ENCODE data around the gene ZNF689. TPM values are rescaled to one million over a fixed set of nuclear protein-coding genes. Genes with fewer than 3 reads are reported as not detected.

Gene ZNF689
- total RNA-seq, 1 experiment from 2014 or later = 11.7 TPM

DNA sequence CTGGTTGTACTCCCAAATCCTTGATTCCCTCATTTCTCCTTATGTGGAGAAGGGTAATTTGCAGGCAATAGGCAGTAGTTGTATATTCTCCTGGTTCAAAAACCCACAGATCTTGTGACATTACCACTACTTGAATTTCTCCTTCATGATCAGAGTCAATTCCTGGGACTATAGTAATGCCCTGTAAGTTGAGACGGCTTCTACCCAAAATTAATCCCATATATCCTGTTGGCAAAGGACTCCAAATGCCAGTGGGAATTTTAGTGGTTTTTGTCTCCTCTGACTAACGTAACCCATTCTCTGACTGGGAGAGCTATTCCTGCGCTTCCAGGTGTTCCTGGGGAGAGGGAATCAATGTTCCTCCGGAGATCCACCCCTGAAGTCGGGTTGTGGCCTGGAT lies 11.6 kb upstream of the ZNF689 start:
- Mint-ChIP-seq H3K4me1 (ENCODE audit: low read depth, unreplicated experiment) (no peaks in the 10 kb centered on the region), H3K4me3 (ENCODE audit: unreplicated experiment) (no peak overlapping the region), H3K36me3 (ENCODE audit: insufficient read depth, unreplicated experiment) (no peaks in the 10 kb centered on the region), H3K9me3 (ENCODE audit: unreplicated experiment) (peaks cover 13% of the 10 kb centered on the region), H3K27ac (ENCODE audit: unreplicated experiment) (no peak overlapping the region), H3K27me3 (ENCODE audit: insufficient read depth, unreplicated experiment) (no peaks in the 10 kb centered on the region)
- no peaks in the 10 kb centered on the region for H3K36me3 ChIP-seq (ENCODE audit: control insufficient read depth, insufficient read depth, low read length)
- intact Hi-C loops (cut with micrococcal nuclease; ENCODE audit: unreplicated experiment) = no loop called here
- TF ChIP-seq, protein P1, sequence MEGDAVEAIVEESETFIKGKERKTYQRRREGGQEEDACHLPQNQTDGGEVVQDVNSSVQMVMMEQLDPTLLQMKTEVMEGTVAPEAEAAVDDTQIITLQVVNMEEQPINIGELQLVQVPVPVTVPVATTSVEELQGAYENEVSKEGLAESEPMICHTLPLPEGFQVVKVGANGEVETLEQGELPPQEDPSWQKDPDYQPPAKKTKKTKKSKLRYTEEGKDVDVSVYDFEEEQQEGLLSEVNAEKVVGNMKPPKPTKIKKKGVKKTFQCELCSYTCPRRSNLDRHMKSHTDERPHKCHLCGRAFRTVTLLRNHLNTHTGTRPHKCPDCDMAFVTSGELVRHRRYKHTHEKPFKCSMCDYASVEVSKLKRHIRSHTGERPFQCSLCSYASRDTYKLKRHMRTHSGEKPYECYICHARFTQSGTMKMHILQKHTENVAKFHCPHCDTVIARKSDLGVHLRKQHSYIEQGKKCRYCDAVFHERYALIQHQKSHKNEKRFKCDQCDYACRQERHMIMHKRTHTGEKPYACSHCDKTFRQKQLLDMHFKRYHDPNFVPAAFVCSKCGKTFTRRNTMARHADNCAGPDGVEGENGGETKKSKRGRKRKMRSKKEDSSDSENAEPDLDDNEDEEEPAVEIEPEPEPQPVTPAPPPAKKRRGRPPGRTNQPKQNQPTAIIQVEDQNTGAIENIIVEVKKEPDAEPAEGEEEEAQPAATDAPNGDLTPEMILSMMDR (IDR thresholded peaks at IDR 0.05; ENCODE audit: insufficient read depth in 1 of 2, low read depth in 1 of 2, low read length in 1 of 2, severe bottlenecking in 1 of 2, unreplicated experiment in 1 of 2) = no peak
- no peak for DNase-seq
- H3K9me3 ChIP-seq = no peaks in the 10 kb centered on the region
- POLR2A ChIA-PET = no interaction called here
- H3K4me1 ChIP-seq = no peaks in the 10 kb centered on the region
- H3K27me3 ChIP-seq (replicated peaks; ENCODE audit: control insufficient read depth, insufficient read depth, low read length) = no peaks in the 10 kb centered on the region
- no peak overlapping the region for H3K4me3 ChIP-seq (ENCODE audit: low read depth, low read length)
- no TSS peak for BruUV-seq (replicated peaks)
- CTCF ChIA-PET = no interaction called here

DNA sequence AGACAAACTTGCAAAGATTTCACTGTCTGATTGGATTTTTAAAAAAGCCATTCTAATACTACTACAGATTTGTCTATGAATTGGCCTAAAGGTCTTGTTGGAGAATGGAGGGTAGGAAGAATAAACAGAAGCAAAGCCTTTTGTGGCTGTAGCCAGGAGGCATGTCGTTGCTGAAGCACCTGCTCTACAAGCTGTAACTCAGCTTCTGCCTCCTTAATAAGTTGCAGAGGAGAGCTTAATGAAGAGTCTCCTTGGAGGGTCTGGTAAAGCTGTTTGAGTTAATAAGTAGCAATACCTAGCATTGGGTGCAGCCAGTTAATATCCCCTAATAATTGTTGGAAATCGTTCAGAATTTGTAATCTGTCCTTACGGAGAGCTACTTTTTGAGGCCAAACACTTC lies 10.0 kb upstream of the ZNF689 start:
- H3K4me1 Mint-ChIP-seq (ENCODE audit: low read depth, unreplicated experiment) = no peaks in the 10 kb centered on the region

DNA sequence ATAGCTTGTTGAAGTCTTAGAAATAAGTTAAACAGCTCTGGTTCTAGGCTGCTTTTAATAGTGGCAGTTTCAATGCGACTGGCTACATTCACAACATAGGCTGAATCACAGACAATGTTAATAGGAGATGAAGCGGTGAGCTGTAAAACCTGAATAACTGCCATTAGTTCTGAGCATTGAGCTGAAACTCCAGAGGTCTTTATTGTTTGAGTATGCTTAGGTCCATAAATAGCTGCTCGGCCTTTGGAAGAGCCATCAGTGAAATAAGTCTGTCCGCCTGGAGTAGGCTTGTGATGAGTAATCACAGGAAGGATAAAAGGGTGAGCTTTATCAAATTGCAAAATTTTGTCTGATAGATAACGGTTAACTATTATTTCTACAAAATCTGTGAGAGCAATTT lies 9.4 kb upstream of the ZNF689 start:
- Mint-ChIP-seq H3K9me3 (ENCODE audit: unreplicated experiment) (peaks cover 24% of the 10 kb centered on the region), H3K4me1 (ENCODE audit: low read depth, unreplicated experiment) (no peaks in the 10 kb centered on the region), H3K27me3 (ENCODE audit: insufficient read depth, unreplicated experiment) (no peaks in the 10 kb centered on the region), H3K27ac (ENCODE audit: unreplicated experiment) (no peak overlapping the region), H3K4me3 (ENCODE audit: unreplicated experiment) (no peak overlapping the region), H3K36me3 (ENCODE audit: insufficient read depth, unreplicated experiment) (no peaks in the 10 kb centered on the region)
- intact Hi-C loops (cut with micrococcal nuclease; ENCODE audit: unreplicated experiment) = no loop called here
- CTCF ChIA-PET = interaction anchor here (1.3 kb wide), 1 partner anchor 190 kb away, joined by 4 read pairs; the partner anchor contains the start of gene DCTPP1
- POLR2A ChIA-PET = no interaction called here
- Histone ChIP-seq H3K9me3 (no peaks in the 10 kb centered on the region; the same call in 1 of the 2 replicates), H3K36me3 (ENCODE audit: control insufficient read depth, insufficient read depth, low read length) (no peaks in the 10 kb centered on the region), H3K27me3 (replicated peaks; ENCODE audit: control insufficient read depth, insufficient read depth, low read length) (no peaks in the 10 kb centered on the region), H3K4me3 (ENCODE audit: low read depth, low read length) (no peak overlapping the region), H3K4me1 (no peaks in the 10 kb centered on the region)
- TF ChIP-seq, protein P1 (IDR thresholded peaks at IDR 0.05; ENCODE audit: insufficient read depth in 1 of 2, low read depth in 1 of 2, low read length in 1 of 2, severe bottlenecking in 1 of 2, unreplicated experiment in 1 of 2) = no peak
- no peak for DNase-seq
- BruUV-seq (replicated peaks) = no TSS peak

More for the DNA sequence above, 10.0 kb upstream of the ZNF689 start:
- H3K9me3 ChIP-seq = no peaks in the 10 kb centered on the region; the same call in 1 of the 2 replicates
- no peak for DNase-seq
- H3K27me3 ChIP-seq (replicated peaks; ENCODE audit: control insufficient read depth, insufficient read depth, low read length) = no peaks in the 10 kb centered on the region
- TF ChIP-seq, protein P1 (IDR thresholded peaks at IDR 0.05; ENCODE audit: insufficient read depth in 1 of 2, low read depth in 1 of 2, low read length in 1 of 2, severe bottlenecking in 1 of 2, unreplicated experiment in 1 of 2) = no peak
- H3K4me3 ChIP-seq (ENCODE audit: low read depth, low read length) = no peak overlapping the region
- H3K27me3 Mint-ChIP-seq (ENCODE audit: insufficient read depth, unreplicated experiment) = no peaks in the 10 kb centered on the region
- intact Hi-C loops (cut with micrococcal nuclease; ENCODE audit: unreplicated experiment) = no loop called here
- H3K4me1 ChIP-seq = no peaks in the 10 kb centered on the region
- peaks cover 24% of the 10 kb centered on the region for H3K9me3 Mint-ChIP-seq (ENCODE audit: unreplicated experiment)
- no peaks in the 10 kb centered on the region for H3K36me3 ChIP-seq (ENCODE audit: control insufficient read depth, insufficient read depth, low read length)
- no peak overlapping the region for H3K4me3 Mint-ChIP-seq (ENCODE audit: unreplicated experiment)
- H3K36me3 Mint-ChIP-seq (ENCODE audit: insufficient read depth, unreplicated experiment) = no peaks in the 10 kb centered on the region
- H3K27ac Mint-ChIP-seq (ENCODE audit: unreplicated experiment) = no peak overlapping the region
- BruUV-seq (replicated peaks) = no TSS peak
- ChIA-PET CTCF (interaction anchor here (0.6 to 1.3 kb wide), 2 partner anchors 10 to 190 kb away, joined by 3 to 4 read pairs; partner anchors contain the start of genes DCTPP1 and ZNF689), POLR2A (no interaction called here)

Measured in Caco-2 (cell line).